Measurements from ENCODE around the gene ZNF516. TPM values are rescaled to one million over a fixed set of nuclear protein-coding genes. Genes with fewer than 3 reads are reported as not detected.

Gene ZNF516
- total and polyA plus RNA-seq, 9 donors: 13.5 to 110 (median 95.2) TPM

DNA sequence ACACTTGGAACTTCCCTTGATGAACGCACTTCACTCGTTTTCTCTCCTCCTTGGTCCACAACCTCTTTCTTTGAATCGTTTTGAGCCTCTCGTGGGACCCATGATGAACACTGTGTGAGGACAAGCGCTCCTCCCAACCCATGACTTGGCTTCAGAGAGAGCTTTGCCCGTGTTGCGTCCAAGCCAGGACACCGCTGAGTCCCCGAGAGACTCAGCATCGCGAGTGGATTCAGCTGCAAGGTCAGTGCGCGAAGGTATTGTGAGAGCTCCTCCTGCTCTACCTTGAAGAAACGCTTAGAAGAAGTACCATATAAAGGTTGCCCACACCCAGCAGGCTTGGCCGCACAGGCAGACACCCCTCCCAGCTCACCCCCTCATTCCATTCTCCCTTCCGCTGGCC lies 58.7 kb downstream of the ZNF516 start:
- intact Hi-C loops (cut with DNase I): no loop called here
- no peak for DNase-seq
- TF ChIP-seq POLR2A (IDR thresholded peaks at IDR 0.05): no peak
- no peak for TF ChIP-seq EP300 (IDR thresholded peaks at IDR 0.05)
- no peak for TF ChIP-seq CTCF (IDR thresholded peaks at IDR 0.05)
- no peaks in the 10 kb centered on the region for H3K27me3 ChIP-seq
- H3K27ac ChIP-seq: no peak overlapping the region
- no peak overlapping the region for H3K4me3 ChIP-seq
- WGBS, 3 donors: 87 to 88% (median 87%) methylated on average over 16 of the region's 16 CpGs
- peaks cover 11% of the 10 kb centered on the region for H3K4me1 ChIP-seq (ENCODE audit: insufficient read depth)
- H3K9me3 ChIP-seq: no peaks in the 10 kb centered on the region
- no peaks in the 10 kb centered on the region for H3K36me3 ChIP-seq

DNA sequence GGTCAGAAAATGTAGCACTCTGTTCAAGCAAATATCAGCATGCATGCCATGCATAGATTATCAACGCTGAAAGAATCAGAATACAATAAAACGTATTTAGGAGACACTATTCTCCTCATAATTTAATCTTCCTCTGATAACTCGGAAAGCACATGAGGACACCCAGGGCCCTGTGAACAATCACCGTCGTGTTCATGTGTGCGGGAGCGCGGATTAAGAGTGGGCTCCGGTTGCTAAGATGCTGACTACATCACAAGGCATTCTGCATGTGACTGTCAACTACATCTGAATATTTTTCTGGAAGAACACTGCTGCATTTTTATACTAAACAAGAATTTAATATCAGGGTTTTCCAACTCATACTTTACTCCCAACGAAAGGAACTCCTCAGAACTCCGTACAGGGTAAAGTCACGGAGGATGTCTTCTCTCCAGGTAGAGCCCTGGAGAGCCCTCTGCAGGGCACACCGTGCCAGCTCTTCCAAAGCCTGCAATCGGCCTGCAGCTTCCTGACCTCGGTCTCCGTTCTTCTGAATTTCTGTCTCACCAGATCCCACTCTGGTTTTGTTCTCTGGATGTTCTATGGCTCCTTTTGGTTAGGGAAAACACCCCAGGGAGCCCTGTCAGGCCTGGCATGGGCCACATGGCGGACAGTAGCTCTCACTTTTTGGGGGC lies 59.6 kb downstream of the ZNF516 start:
- Histone ChIP-seq H3K27me3 (no peaks in the 10 kb centered on the region), H3K27ac (no peak overlapping the region), H3K9me3 (no peaks in the 10 kb centered on the region), H3K4me1 (ENCODE audit: insufficient read depth) (peaks cover 12% of the 10 kb centered on the region), H3K36me3 (no peaks in the 10 kb centered on the region), H3K4me3 (no peak overlapping the region)
- no peak for DNase-seq
- WGBS, 3 donors: 72 to 80% (median 74%) methylated on average over 17 of the region's 17 CpGs
- intact Hi-C loops (cut with DNase I): no loop called here
- no peak for TF ChIP-seq POLR2A (IDR thresholded peaks at IDR 0.05)
- TF ChIP-seq CTCF (IDR thresholded peaks at IDR 0.05): no peak
- no peak for TF ChIP-seq EP300 (IDR thresholded peaks at IDR 0.05)

- TF ChIP-seq EP300 (IDR thresholded peaks at IDR 0.05) (no peak), POLR2A (IDR thresholded peaks at IDR 0.05) (no peak), CTCF (IDR thresholded peaks at IDR 0.05) (no peak)
- Histone ChIP-seq H3K4me1 (ENCODE audit: insufficient read depth) (peaks cover 17% of the 10 kb centered on the region), H3K4me3 (no peak overlapping the region), H3K9me3 (no peaks in the 10 kb centered on the region), H3K27me3 (no peaks in the 10 kb centered on the region), H3K36me3 (no peaks in the 10 kb centered on the region), H3K27ac (no peak overlapping the region)
- DNase-seq: no peak
- 85 to 92% (median 86%) methylated on average over 14 of the region's 14 CpGs for WGBS, 3 donors
- intact Hi-C loops (cut with DNase I): no loop called here
These were observed 60.6 kb downstream of the ZNF516 start for GRCh38 chr18:76434452-76434851.

- 91 to 94% (median 92%) methylated on average over 17 of the region's 17 CpGs for WGBS, 3 donors
- Histone ChIP-seq H3K4me1 (ENCODE audit: insufficient read depth) (peaks cover 24% of the 10 kb centered on the region), H3K27me3 (no peaks in the 10 kb centered on the region), H3K9me3 (no peaks in the 10 kb centered on the region), H3K4me3 (no peak overlapping the region), H3K36me3 (no peaks in the 10 kb centered on the region), H3K27ac (no peak overlapping the region)
- intact Hi-C loops (cut with DNase I): no loop called here
- no peak for TF ChIP-seq POLR2A (IDR thresholded peaks at IDR 0.05)
- TF ChIP-seq EP300 (IDR thresholded peaks at IDR 0.05): no peak
- no peak for TF ChIP-seq CTCF (IDR thresholded peaks at IDR 0.05)
- DNase-seq: no peak
These were observed 61.3 kb downstream of the ZNF516 start for GRCh38 chr18:76433788-76434187.
